Measurements from ENCODE around the gene DPEP3.

DPEP3 gene

DNA sequence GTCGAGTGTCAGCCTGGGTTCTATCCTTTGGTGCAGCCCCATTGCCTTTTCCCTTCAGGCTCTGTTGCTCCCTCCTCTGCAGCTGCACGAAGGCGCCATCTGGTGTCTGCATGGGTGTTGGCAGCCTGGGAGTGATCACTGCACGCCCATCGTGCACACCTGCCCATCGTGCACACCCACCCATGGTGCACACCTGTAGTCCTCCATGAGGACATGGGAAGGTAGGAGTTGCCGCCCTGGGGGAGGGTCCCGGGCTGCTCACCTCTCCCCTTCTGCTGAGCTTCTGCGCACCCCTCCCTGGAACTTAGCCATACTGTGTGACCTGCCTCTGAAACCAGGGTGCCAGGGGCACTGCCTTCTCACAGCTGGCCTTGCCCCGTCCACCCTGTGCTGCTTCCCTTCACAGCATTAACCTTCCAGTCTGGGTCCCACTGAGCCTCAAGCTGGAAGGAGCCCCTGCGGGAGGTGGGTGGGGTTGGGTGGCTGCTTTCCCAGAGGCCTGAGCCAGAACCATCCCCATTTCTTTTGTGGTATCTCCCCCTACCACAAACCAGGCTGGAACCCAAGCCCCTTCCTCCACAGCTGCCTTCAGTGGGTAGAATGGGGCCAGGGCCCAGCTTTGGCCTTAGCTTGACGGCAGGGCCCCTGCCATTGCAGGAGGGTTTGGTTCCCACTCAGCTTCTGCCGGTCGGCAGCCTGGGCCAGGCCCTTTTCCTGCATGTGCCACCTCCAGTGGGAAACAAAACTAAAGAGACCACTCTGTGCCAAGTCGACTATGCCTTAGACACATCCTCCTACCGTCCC lies 51.5 kb downstream of the DPEP3 start:
- DNase-seq = peak; percentile 88

DNA sequence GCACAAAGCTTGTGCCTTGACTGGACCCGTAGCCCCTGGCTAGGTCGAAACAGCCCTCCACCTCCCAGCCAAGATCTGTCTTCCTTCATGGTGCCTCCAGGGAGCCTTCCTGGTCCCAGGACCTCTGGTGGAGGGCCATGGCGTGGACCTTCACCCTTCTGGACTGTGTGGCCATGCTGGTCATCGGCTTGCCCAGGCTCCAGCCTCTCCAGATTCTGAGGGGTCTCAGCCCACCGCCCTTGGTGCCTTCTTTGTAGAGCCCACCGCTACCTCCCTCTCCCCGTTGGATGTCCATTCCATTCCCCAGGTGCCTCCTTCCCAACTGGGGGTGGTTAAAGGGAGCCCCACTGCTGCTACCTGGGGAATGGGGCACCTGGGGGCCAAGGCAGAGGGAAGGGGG lies 52.2 kb downstream of the DPEP3 start:
- DNase-seq = no peak

DNA sequence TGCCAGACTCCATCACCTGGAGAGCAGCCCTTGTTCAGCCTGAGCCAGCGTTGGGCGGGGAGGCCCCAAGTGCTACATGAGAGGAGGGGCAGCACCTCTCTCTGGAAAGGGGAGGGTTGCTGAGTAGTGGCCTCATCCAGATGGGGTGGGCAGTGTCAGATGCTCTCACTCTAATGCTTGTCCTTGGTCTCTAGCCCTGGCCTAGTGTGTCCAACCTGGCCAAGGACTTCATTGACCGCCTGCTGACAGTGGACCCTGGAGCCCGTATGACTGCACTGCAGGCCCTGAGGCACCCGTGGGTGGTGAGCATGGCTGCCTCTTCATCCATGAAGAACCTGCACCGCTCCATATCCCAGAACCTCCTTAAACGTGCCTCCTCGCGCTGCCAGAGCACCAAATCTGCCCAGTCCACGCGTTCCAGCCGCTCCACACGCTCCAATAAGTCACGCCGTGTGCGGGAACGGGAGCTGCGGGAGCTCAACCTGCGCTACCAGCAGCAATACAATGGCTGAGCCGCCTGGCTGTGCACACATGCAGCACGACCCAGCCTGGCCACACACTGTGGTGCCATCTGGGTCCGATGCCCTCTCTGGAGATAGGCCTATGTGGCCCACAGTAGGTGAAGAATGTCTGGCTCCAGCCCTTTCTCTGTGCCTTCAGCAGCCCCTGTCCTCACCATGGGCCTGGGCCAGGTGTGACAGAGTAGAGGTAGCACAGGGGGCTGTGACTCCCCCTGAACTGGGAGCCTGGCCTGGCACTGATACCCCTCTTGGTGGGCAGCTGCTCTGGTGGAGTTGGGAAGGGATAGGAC lies 53.0 kb downstream of the DPEP3 start:
- DNase-seq = no peak

DNA sequence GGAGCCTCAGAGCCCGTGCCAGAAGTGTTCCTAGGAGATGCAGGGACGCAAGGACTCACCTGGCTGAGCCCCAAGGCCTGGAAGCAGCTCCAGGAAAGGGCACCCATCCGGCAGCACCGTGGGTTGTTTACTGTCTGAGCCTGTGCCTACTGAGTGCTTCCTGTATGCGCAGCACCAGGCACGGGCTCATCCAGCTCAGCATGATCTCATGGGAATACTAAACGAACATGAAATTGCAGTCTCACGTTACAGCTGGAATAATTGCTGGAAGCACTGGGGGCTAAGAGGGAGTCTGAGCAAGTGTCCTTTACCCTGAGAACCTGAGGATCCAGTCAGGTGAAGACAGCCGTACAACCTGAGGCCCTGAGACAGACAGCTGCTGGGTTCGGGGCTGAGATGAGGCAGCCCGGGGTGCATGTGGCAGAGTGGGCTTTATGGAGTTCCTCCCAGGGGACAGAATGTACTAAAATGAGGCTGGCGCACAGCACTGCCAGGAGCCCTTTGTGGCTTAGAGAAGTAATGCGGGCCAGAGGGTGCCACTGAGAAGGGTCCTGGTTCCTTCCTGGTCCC lies 54.0 kb downstream of the DPEP3 start:
- DNase-seq = no peak
